HG03039 (cell line): ENCODE data around the gene CLEC5A.
A peak's percentile ranks its signal among the peaks of the same experiment; 100 is the strongest.
"Not testable (repeated sequence)": the region's sequence is repeated elsewhere in the genome, so short reads cannot be mapped to it uniquely, and the experiment has no call there.

Experiments
- ATAC-seq: cut with Tn5 transposase; IDR thresholded peaks from one replicate; pipeline ENCODE4 v1.9.1; 2021; ENCODE audit warnings: mild to moderate bottlenecking, moderate library complexity; ENCODE audit not compliant: unreplicated experiment

Gene CLEC5A

GRCh38 chr7:141946796-141947195 lies at the start of gene CLEC5A:
Gene CLEC5A, minus strand, starts transcription at chr7:141946974. Its CDS starts 682 bp downstream, at chr7:141946292.
- ATAC-seq = no peak

GRCh38 chr7:141993354-141993753 lies 46.6 kb upstream of the CLEC5A start:
- no peak for ATAC-seq

- no peak for ATAC-seq
These were observed 45.9 kb upstream of the CLEC5A start for GRCh38 chr7:141992688-141993087.

- ATAC-seq = no peak
These were observed 45.4 kb upstream of the CLEC5A start for GRCh38 chr7:141992156-141992555.

- no peak for ATAC-seq
These were observed 44.4 kb upstream of the CLEC5A start for GRCh38 chr7:141991140-141991539.

GRCh38 chr7:141990011-141990725 lies 43.4 kb upstream of the CLEC5A start:
- no peak for ATAC-seq

GRCh38 chr7:141987803-141988202 lies 41.0 kb upstream of the CLEC5A start:
- not testable (repeated sequence) for ATAC-seq

GRCh38 chr7:141986923-141987322 lies 40.1 kb upstream of the CLEC5A start:
- no peak for ATAC-seq

- ATAC-seq = not testable (repeated sequence)
These were observed 39.2 kb upstream of the CLEC5A start for GRCh38 chr7:141985926-141986325.

GRCh38 chr7:141979568-141979967 lies 32.8 kb upstream of the CLEC5A start:
- ATAC-seq = no peak

GRCh38 chr7:141978351-141978750 lies 31.6 kb upstream of the CLEC5A start:
- no peak for ATAC-seq

GRCh38 chr7:141976524-141977245 lies 29.9 kb upstream of the CLEC5A start:
- ATAC-seq = no peak

GRCh38 chr7:141975806-141976523 lies 29.2 kb upstream of the CLEC5A start:
- peak; percentile 68 for ATAC-seq

GRCh38 chr7:141974831-141975230 lies 28.1 kb upstream of the CLEC5A start:
- ATAC-seq = no peak

GRCh38 chr7:141973673-141974072 lies 26.9 kb upstream of the CLEC5A start, which contains the start of gene TAS2R38:
Gene TAS2R38, minus strand, starts transcription at chr7:141973773. Its CDS starts 84 bp downstream, at chr7:141973689.
- ATAC-seq = no peak

- ATAC-seq = peak; percentile 56
These were observed 14.1 kb upstream of the CLEC5A start for GRCh38 chr7:141960687-141961422.

- ATAC-seq = no peak
These were observed 9.3 kb upstream of the CLEC5A start for GRCh38 chr7:141956084-141956483.

- ATAC-seq = no peak
These were observed 7.6 kb upstream of the CLEC5A start for GRCh38 chr7:141954334-141954733.

GRCh38 chr7:141952461-141952860 lies 5.7 kb upstream of the CLEC5A start:
- no peak for ATAC-seq

GRCh38 chr7:141950806-141951205 lies 4.0 kb upstream of the CLEC5A start:
- no peak for ATAC-seq

- ATAC-seq = no peak
These were observed 3.1 kb upstream of the CLEC5A start for GRCh38 chr7:141949911-141950310.
